Astrocyte (in vitro differentiated cells and primary cell): ENCODE data around the gene IP6K2.

Source experiments
- CTCF ChIP-seq: IDR thresholded peaks from 2 replicates; pipeline ENCODE4 v1.5.1; 2011; ENCODE audit warnings: low read depth, mild to moderate bottlenecking, inconsistent platforms, low read length, moderate library complexity; ENCODE audit not compliant: insufficient read depth
- EZH2 ChIP-seq: IDR thresholded peaks from 2 replicates; pipeline ENCODE4 v1.6.1; 2012; ENCODE audit warnings: mild to moderate bottlenecking, low read length, inconsistent platforms; ENCODE audit not compliant: insufficient read depth

GRCh38 chr3:48642605-48643004 is 74.4 kb downstream of the IP6K2 start:
- TF ChIP-seq CTCF (no peak), EZH2 (no peak)
